ENCODE results near the gene MICU2. TPM values are rescaled to one million over a fixed set of nuclear protein-coding genes. Genes with fewer than 3 reads are reported as not detected.

Gene MICU2
- total RNA-seq, 2 experiments from 2014 or later, result 37.5 to 51.3 TPM

DNA sequence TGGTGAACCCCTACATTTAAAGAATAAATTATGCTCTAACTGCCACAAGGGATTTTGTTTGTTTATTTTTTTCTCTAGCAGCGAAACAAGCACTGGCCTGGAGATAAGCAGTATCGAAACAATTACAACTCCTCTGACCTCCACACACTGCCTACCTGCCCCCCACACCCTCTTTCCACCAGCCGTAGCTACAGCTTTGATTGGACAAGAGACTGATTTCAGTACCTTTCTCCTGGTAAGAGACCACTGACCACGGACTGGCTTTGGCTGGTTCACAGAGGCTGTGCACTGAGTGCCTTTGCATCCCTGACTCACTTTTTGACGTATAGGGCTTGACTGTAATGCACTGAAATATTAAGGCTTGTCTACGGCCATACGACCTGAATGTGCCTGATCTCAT, 137.4 kb downstream of the MICU2 start:
- Histone ChIP-seq H3K4me3 (ENCODE audit: low read depth, low read length, poor library complexity, severe bottlenecking) (no peak overlapping the region), H3K4me2 (ENCODE audit: low read length) (no peak overlapping the region), H3K9me2 (ENCODE audit: insufficient read depth, low read length) (no peaks in the 10 kb centered on the region), H2AFZ (ENCODE audit: low read length) (no peak overlapping the region), H3K36me3 (ENCODE audit: insufficient read depth, low read length) (no peaks in the 10 kb centered on the region), H4K20me1 (ENCODE audit: insufficient read depth, low read length) (no peaks in the 10 kb centered on the region), H3K79me2 (ENCODE audit: insufficient read depth, low read depth, low read length) (no peaks in the 10 kb centered on the region), H3K9me3 (ENCODE audit: low read length) (no peaks in the 10 kb centered on the region; the same call in 1 of the 2 replicates), H3K27ac (ENCODE audit: low read depth, low read length, poor library complexity, severe bottlenecking) (no peak overlapping the region), H3K4me1 (ENCODE audit: insufficient read depth, low read length, poor library complexity, severe bottlenecking) (no peaks in the 10 kb centered on the region)
- intact Hi-C loops (cut with micrococcal nuclease; ENCODE audit: unreplicated experiment), result no loop called here
- ChIA-PET CTCF (ENCODE audit: unreplicated experiment) (interaction anchor here (0.5 kb wide), 1 partner anchor 11 kb away, joined by 4 read pairs; no protein-coding TSS in a partner anchor), POLR2A (interaction anchor here (0.6 to 1.0 kb wide), 2 partner anchors 11 to 44 kb away, joined by 3 to 4 read pairs; no protein-coding TSS in a partner anchor)
- no peak for DNase-seq (ENCODE audit: low spot score)
- BruUV-seq (replicated peaks), result no TSS peak
- TF ChIP-seq EZH2phosphoT487 (IDR thresholded peaks at IDR 0.05; ENCODE audit: borderline replicate concordance, low read depth, low read length), result no peak
- TF ChIP-seq, protein P1, sequence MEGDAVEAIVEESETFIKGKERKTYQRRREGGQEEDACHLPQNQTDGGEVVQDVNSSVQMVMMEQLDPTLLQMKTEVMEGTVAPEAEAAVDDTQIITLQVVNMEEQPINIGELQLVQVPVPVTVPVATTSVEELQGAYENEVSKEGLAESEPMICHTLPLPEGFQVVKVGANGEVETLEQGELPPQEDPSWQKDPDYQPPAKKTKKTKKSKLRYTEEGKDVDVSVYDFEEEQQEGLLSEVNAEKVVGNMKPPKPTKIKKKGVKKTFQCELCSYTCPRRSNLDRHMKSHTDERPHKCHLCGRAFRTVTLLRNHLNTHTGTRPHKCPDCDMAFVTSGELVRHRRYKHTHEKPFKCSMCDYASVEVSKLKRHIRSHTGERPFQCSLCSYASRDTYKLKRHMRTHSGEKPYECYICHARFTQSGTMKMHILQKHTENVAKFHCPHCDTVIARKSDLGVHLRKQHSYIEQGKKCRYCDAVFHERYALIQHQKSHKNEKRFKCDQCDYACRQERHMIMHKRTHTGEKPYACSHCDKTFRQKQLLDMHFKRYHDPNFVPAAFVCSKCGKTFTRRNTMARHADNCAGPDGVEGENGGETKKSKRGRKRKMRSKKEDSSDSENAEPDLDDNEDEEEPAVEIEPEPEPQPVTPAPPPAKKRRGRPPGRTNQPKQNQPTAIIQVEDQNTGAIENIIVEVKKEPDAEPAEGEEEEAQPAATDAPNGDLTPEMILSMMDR (conservative IDR thresholded peaks at IDR 0.05; ENCODE audit: low read length), result no peak

DNA sequence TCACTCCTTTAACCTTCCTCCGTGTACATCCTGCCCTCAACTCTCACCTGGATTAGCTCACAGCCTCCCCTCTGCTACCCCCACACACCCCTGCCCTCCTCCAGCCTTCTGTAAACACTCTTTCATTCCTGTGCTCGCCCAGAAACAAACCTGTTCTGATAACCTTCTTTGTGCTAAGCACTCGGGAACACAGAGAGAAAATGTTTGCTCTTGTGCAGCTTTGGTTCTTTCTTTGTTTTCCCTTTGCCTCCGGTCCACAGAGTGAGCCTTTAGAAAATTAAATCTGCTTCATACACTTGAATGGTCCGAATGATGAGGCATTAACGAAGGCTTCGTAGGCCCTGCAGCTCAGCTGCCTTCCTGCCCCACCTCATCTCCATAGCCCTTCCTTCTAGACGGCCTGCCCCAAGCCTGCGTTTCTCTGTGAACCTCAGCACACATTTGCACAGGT, 138.2 kb downstream of the MICU2 start:
- H3K27ac ChIP-seq (ENCODE audit: low read depth, low read length, poor library complexity, severe bottlenecking), result no peak overlapping the region
- POLR2A ChIA-PET, result no interaction called here
- no peak for DNase-seq (ENCODE audit: low spot score)
- H3K9me2 ChIP-seq (ENCODE audit: insufficient read depth, low read length), result no peaks in the 10 kb centered on the region
- CTCF ChIA-PET (ENCODE audit: unreplicated experiment), result no interaction called here
- no TSS peak for BruUV-seq (replicated peaks)
- no peaks in the 10 kb centered on the region for H3K4me1 ChIP-seq (ENCODE audit: insufficient read depth, low read length, poor library complexity, severe bottlenecking)
- no peaks in the 10 kb centered on the region for H3K79me2 ChIP-seq (ENCODE audit: insufficient read depth, low read depth, low read length)
- no peaks in the 10 kb centered on the region; the same call in 1 of the 2 replicates for H3K9me3 ChIP-seq (ENCODE audit: low read length)
- intact Hi-C loops (cut with micrococcal nuclease; ENCODE audit: unreplicated experiment), result no loop called here
- H3K4me3 ChIP-seq (ENCODE audit: low read depth, low read length, poor library complexity, severe bottlenecking), result no peak overlapping the region
- H3K4me2 ChIP-seq (ENCODE audit: low read length), result no peak overlapping the region
- no peaks in the 10 kb centered on the region for H4K20me1 ChIP-seq (ENCODE audit: insufficient read depth, low read length)
- H2AFZ ChIP-seq (ENCODE audit: low read length), result 0 out of 2 replicates have a peak overlapping the region, but pooled peaks have one; percentile 2
- TF ChIP-seq, protein P1 (conservative IDR thresholded peaks at IDR 0.05; ENCODE audit: low read length), result no peak
- TF ChIP-seq EZH2phosphoT487 (IDR thresholded peaks at IDR 0.05; ENCODE audit: borderline replicate concordance, low read depth, low read length), result no peak
- H3K36me3 ChIP-seq (ENCODE audit: insufficient read depth, low read length), result no peaks in the 10 kb centered on the region

DNA sequence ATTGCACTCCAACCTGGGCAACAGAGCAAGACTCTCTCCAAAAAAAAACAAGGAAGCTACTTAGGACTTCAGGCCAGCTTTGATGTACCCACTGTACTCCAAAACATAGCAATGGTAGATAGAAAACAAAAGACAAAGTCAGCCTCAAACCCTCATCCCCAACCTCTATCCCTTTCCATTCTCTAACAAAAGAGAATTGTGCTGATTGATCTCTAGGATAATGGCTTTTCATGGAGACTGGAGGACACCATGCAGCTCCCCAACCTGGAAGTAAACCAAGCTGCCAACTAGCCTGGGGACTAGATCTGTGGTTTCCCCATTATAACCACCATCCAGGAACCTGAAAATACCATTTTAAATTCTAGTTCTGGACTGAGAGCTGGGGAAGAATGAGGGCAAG, 140.5 kb downstream of the MICU2 start:
- ChIA-PET CTCF (ENCODE audit: unreplicated experiment) (no interaction called here), POLR2A (interaction anchor here (0.7 kb wide), 2 partner anchors 326 to 678 kb away, joined by 4 to 6 read pairs; no protein-coding TSS in a partner anchor)
- H3K4me3 ChIP-seq (ENCODE audit: low read depth, low read length, poor library complexity, severe bottlenecking), result no peak overlapping the region
- DNase-seq (ENCODE audit: low spot score), result no peak
- no TSS peak for BruUV-seq (replicated peaks)
- peaks cover 2% of the 10 kb centered on the region; the same call in 1 of the 2 replicates for H3K79me2 ChIP-seq (ENCODE audit: insufficient read depth, low read depth, low read length)
- H3K36me3 ChIP-seq (ENCODE audit: insufficient read depth, low read length), result no peaks in the 10 kb centered on the region
- TF ChIP-seq EZH2phosphoT487 (IDR thresholded peaks at IDR 0.05; ENCODE audit: borderline replicate concordance, low read depth, low read length), result no peak
- TF ChIP-seq, protein P1 (conservative IDR thresholded peaks at IDR 0.05; ENCODE audit: low read length), result no peak
- H3K4me2 ChIP-seq (ENCODE audit: low read length), result no peak overlapping the region
- no peaks in the 10 kb centered on the region for H3K9me2 ChIP-seq (ENCODE audit: insufficient read depth, low read length)
- H3K9me3 ChIP-seq (ENCODE audit: low read length), result no peaks in the 10 kb centered on the region
- no peak overlapping the region for H3K27ac ChIP-seq (ENCODE audit: low read depth, low read length, poor library complexity, severe bottlenecking)
- no peaks in the 10 kb centered on the region for H4K20me1 ChIP-seq (ENCODE audit: insufficient read depth, low read length)
- peaks cover 3% of the 10 kb centered on the region for H3K4me1 ChIP-seq (ENCODE audit: insufficient read depth, low read length, poor library complexity, severe bottlenecking)
- intact Hi-C loops (cut with micrococcal nuclease; ENCODE audit: unreplicated experiment), result no loop called here
- no peak overlapping the region for H2AFZ ChIP-seq (ENCODE audit: low read length)

Measured in OCI-LY7 (cell line).